Measurements from ENCODE around the gene NT5DC3. TPM values are rescaled to one million over a fixed set of nuclear protein-coding genes. Genes with fewer than 3 reads are reported as not detected.

Gene NT5DC3
- total RNA-seq, 2 experiments from 2014 or later = 4.7 to 7.5 TPM

DNA sequence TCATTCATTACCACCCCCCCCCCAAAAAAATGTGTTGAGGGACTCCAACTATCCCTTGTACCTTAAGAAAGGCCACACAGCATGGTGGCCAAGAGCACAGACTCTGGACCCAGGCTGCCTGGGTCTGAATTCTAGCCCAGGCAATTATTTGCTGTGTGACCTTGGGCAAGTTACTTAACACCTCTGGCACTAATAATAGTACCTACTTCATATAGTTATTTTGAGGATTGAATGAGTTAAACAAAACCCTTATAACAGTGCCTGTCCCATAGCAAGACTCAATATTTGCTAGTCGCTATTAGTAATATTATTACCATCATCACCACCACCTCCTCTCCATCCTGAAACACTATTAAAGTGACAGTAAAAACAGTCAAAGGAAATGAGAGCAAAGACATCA, 37.2 kb downstream of the NT5DC3 start:
- POLR2A ChIA-PET = interaction anchor here (0.8 kb wide), 1 partner anchor 1013 kb away, joined by 4 read pairs; no protein-coding TSS in a partner anchor
- no peak overlapping the region for H3K4me3 ChIP-seq (ENCODE audit: low read depth, low read length, poor library complexity, severe bottlenecking)

GRCh38 chr12:103802586-103802886, 38.5 kb downstream of the NT5DC3 start:
- H3K4me1 ChIP-seq (ENCODE audit: insufficient read depth, low read length, poor library complexity, severe bottlenecking) = no peaks in the 10 kb centered on the region
- no peak overlapping the region for H2AFZ ChIP-seq (ENCODE audit: low read length)
- no peaks in the 10 kb centered on the region for H4K20me1 ChIP-seq (ENCODE audit: insufficient read depth, low read length)
- no peak overlapping the region for H3K4me3 ChIP-seq (ENCODE audit: low read depth, low read length, poor library complexity, severe bottlenecking)
- CTCF ChIA-PET (ENCODE audit: unreplicated experiment) = no interaction called here
- no peaks in the 10 kb centered on the region for H3K9me2 ChIP-seq (ENCODE audit: insufficient read depth, low read length)
- no peaks in the 10 kb centered on the region for H3K79me2 ChIP-seq (ENCODE audit: insufficient read depth, low read depth, low read length)
- intact Hi-C loops (cut with micrococcal nuclease; ENCODE audit: unreplicated experiment) = no loop called here
- 0 out of 2 replicates have a peak, but pooled peaks cover 6% of the 10 kb centered on the region for H3K36me3 ChIP-seq (ENCODE audit: insufficient read depth, low read length)
- H3K9me3 ChIP-seq (ENCODE audit: low read length) = no peaks in the 10 kb centered on the region
- no peak overlapping the region for H3K27ac ChIP-seq (ENCODE audit: low read depth, low read length, poor library complexity, severe bottlenecking)
- no peak overlapping the region for H3K4me2 ChIP-seq (ENCODE audit: low read length)
- TF ChIP-seq, protein P1, sequence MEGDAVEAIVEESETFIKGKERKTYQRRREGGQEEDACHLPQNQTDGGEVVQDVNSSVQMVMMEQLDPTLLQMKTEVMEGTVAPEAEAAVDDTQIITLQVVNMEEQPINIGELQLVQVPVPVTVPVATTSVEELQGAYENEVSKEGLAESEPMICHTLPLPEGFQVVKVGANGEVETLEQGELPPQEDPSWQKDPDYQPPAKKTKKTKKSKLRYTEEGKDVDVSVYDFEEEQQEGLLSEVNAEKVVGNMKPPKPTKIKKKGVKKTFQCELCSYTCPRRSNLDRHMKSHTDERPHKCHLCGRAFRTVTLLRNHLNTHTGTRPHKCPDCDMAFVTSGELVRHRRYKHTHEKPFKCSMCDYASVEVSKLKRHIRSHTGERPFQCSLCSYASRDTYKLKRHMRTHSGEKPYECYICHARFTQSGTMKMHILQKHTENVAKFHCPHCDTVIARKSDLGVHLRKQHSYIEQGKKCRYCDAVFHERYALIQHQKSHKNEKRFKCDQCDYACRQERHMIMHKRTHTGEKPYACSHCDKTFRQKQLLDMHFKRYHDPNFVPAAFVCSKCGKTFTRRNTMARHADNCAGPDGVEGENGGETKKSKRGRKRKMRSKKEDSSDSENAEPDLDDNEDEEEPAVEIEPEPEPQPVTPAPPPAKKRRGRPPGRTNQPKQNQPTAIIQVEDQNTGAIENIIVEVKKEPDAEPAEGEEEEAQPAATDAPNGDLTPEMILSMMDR (conservative IDR thresholded peaks at IDR 0.05; ENCODE audit: low read length) = no peak
- no peak for TF ChIP-seq EZH2phosphoT487 (IDR thresholded peaks at IDR 0.05; ENCODE audit: borderline replicate concordance, low read depth, low read length)
- BruUV-seq (replicated peaks) = no TSS peak
- POLR2A ChIA-PET = no interaction called here
- DNase-seq (ENCODE audit: low spot score) = no peak

More for the DNA sequence above, 37.2 kb downstream of the NT5DC3 start:
- no peaks in the 10 kb centered on the region for H3K4me1 ChIP-seq (ENCODE audit: insufficient read depth, low read length, poor library complexity, severe bottlenecking)
- no peak for DNase-seq (ENCODE audit: low spot score)
- 0 out of 2 replicates have a peak, but pooled peaks cover 6% of the 10 kb centered on the region for H3K36me3 ChIP-seq (ENCODE audit: insufficient read depth, low read length)
- BruUV-seq (replicated peaks) = no TSS peak
- no peaks in the 10 kb centered on the region for H3K9me2 ChIP-seq (ENCODE audit: insufficient read depth, low read length)
- H4K20me1 ChIP-seq (ENCODE audit: insufficient read depth, low read length) = no peaks in the 10 kb centered on the region
- TF ChIP-seq, protein P1 (conservative IDR thresholded peaks at IDR 0.05; ENCODE audit: low read length) = no peak
- TF ChIP-seq EZH2phosphoT487 (IDR thresholded peaks at IDR 0.05; ENCODE audit: borderline replicate concordance, low read depth, low read length) = no peak
- intact Hi-C loops (cut with micrococcal nuclease; ENCODE audit: unreplicated experiment) = no loop called here
- H3K4me2 ChIP-seq (ENCODE audit: low read length) = no peak overlapping the region
- H2AFZ ChIP-seq (ENCODE audit: low read length) = no peak overlapping the region
- H3K27ac ChIP-seq (ENCODE audit: low read depth, low read length, poor library complexity, severe bottlenecking) = no peak overlapping the region
- no peaks in the 10 kb centered on the region for H3K9me3 ChIP-seq (ENCODE audit: low read length)
- CTCF ChIA-PET (ENCODE audit: unreplicated experiment) = no interaction called here
- H3K79me2 ChIP-seq (ENCODE audit: insufficient read depth, low read depth, low read length) = no peaks in the 10 kb centered on the region

- no peak overlapping the region for H3K4me2 ChIP-seq (ENCODE audit: low read length)
- H3K4me1 ChIP-seq (ENCODE audit: insufficient read depth, low read length, poor library complexity, severe bottlenecking) = no peaks in the 10 kb centered on the region
- H3K79me2 ChIP-seq (ENCODE audit: insufficient read depth, low read depth, low read length) = no peaks in the 10 kb centered on the region
- no peaks in the 10 kb centered on the region for H3K9me2 ChIP-seq (ENCODE audit: insufficient read depth, low read length)
- intact Hi-C loops (cut with micrococcal nuclease; ENCODE audit: unreplicated experiment) = no loop called here
- BruUV-seq (replicated peaks) = no TSS peak
- no peak overlapping the region for H2AFZ ChIP-seq (ENCODE audit: low read length)
- no peaks in the 10 kb centered on the region for H3K9me3 ChIP-seq (ENCODE audit: low read length)
- no peaks in the 10 kb centered on the region for H4K20me1 ChIP-seq (ENCODE audit: insufficient read depth, low read length)
- H3K4me3 ChIP-seq (ENCODE audit: low read depth, low read length, poor library complexity, severe bottlenecking) = no peak overlapping the region
- CTCF ChIA-PET (ENCODE audit: unreplicated experiment) = no interaction called here
- DNase-seq (ENCODE audit: low spot score) = no peak
- H3K36me3 ChIP-seq (ENCODE audit: insufficient read depth, low read length) = 0 out of 2 replicates have a peak, but pooled peaks cover 6% of the 10 kb centered on the region
- TF ChIP-seq EZH2phosphoT487 (IDR thresholded peaks at IDR 0.05; ENCODE audit: borderline replicate concordance, low read depth, low read length) = no peak
- TF ChIP-seq, protein P1 (conservative IDR thresholded peaks at IDR 0.05; ENCODE audit: low read length) = no peak
- POLR2A ChIA-PET = no interaction called here
- no peak overlapping the region for H3K27ac ChIP-seq (ENCODE audit: low read depth, low read length, poor library complexity, severe bottlenecking)
Measured at GRCh38 chr12:103801709-103802585, 39.1 kb downstream of the NT5DC3 start.

All from OCI-LY7 (cell line).